ENCODE measurements around the gene LPP.

LPP gene

GRCh38 chr3:188575501-188575900 is 421.5 kb downstream of the LPP start:
- TF ChIP-seq FOXP2 (optimal IDR thresholded peaks at IDR 0.05; ENCODE audit: borderline replicate concordance, extremely low read depth, extremely low read length, insufficient read depth), result no peak
- no peak for TF ChIP-seq SIN3A (IDR thresholded peaks at IDR 0.05; ENCODE audit: borderline replicate concordance, insufficient read depth, low read length)

GRCh38 chr3:188577539-188577938 is 423.6 kb downstream of the LPP start:
- TF ChIP-seq SIN3A (IDR thresholded peaks at IDR 0.05; ENCODE audit: borderline replicate concordance, insufficient read depth, low read length), result no peak
- no peak for TF ChIP-seq FOXP2 (optimal IDR thresholded peaks at IDR 0.05; ENCODE audit: borderline replicate concordance, extremely low read depth, extremely low read length, insufficient read depth)
- TF ChIP-seq REST (IDR thresholded peaks at IDR 0.05; ENCODE audit: insufficient read depth in 1 of 2, low read depth in 2 of 2, low read length in 2 of 2), result no peak
- no peak for TF ChIP-seq POLR2AphosphoS5 (IDR thresholded peaks at IDR 0.05; ENCODE audit: low read depth, low read length)
- no peak for TF ChIP-seq TAF1 (IDR thresholded peaks at IDR 0.05; ENCODE audit: borderline replicate concordance, insufficient read depth, low read length)

GRCh38 chr3:188578576-188579363 is 424.8 kb downstream of the LPP start:
- no peak for TF ChIP-seq SIN3A (IDR thresholded peaks at IDR 0.05; ENCODE audit: borderline replicate concordance, insufficient read depth, low read length)
- no peak for TF ChIP-seq REST (IDR thresholded peaks at IDR 0.05; ENCODE audit: insufficient read depth in 1 of 2, low read depth in 2 of 2, low read length in 2 of 2)
- TF ChIP-seq TAF1 (IDR thresholded peaks at IDR 0.05; ENCODE audit: borderline replicate concordance, insufficient read depth, low read length), result no peak
- no peak for TF ChIP-seq FOXP2 (optimal IDR thresholded peaks at IDR 0.05; ENCODE audit: borderline replicate concordance, extremely low read depth, extremely low read length, insufficient read depth)
- no peak for TF ChIP-seq POLR2AphosphoS5 (IDR thresholded peaks at IDR 0.05; ENCODE audit: low read depth, low read length)

GRCh38 chr3:188580223-188580622 is 426.3 kb downstream of the LPP start:
- TF ChIP-seq TAF1 (IDR thresholded peaks at IDR 0.05; ENCODE audit: borderline replicate concordance, insufficient read depth, low read length), result no peak
- no peak for TF ChIP-seq FOXP2 (optimal IDR thresholded peaks at IDR 0.05; ENCODE audit: borderline replicate concordance, extremely low read depth, extremely low read length, insufficient read depth)
- no peak for TF ChIP-seq REST (IDR thresholded peaks at IDR 0.05; ENCODE audit: insufficient read depth in 1 of 2, low read depth in 2 of 2, low read length in 2 of 2)
- TF ChIP-seq SIN3A (IDR thresholded peaks at IDR 0.05; ENCODE audit: borderline replicate concordance, insufficient read depth, low read length), result no peak
- TF ChIP-seq POLR2AphosphoS5 (IDR thresholded peaks at IDR 0.05; ENCODE audit: low read depth, low read length), result no peak

GRCh38 chr3:188580659-188581058 is 426.7 kb downstream of the LPP start:
- TF ChIP-seq POLR2AphosphoS5 (IDR thresholded peaks at IDR 0.05; ENCODE audit: low read depth, low read length) (no peak), TAF1 (IDR thresholded peaks at IDR 0.05; ENCODE audit: borderline replicate concordance, insufficient read depth, low read length) (no peak), FOXP2 (optimal IDR thresholded peaks at IDR 0.05; ENCODE audit: borderline replicate concordance, extremely low read depth, extremely low read length, insufficient read depth) (no peak), SIN3A (IDR thresholded peaks at IDR 0.05; ENCODE audit: borderline replicate concordance, insufficient read depth, low read length) (no peak), REST (IDR thresholded peaks at IDR 0.05; ENCODE audit: insufficient read depth in 1 of 2, low read depth in 2 of 2, low read length in 2 of 2) (no peak)
